BLaER1 (cell line): ENCODE measurements around the gene DALRD3.

Experiments used
- H3K27ac ChIP-seq: shearing (Covaris generic); formaldehyde crosslinking; 2 replicates; pipeline ENCODE4 v1.8.1; 2022
- H3K27me3 ChIP-seq: shearing (Covaris generic); formaldehyde crosslinking; 2 replicates; pipeline ENCODE4 v1.8.1; 2022
- H3K36me3 ChIP-seq: shearing (Covaris generic); formaldehyde crosslinking; 2 replicates; pipeline ENCODE4 v1.8.1; 2022
- H3K4me1 ChIP-seq: shearing (Covaris generic); formaldehyde crosslinking; 2 replicates; pipeline ENCODE4 v1.8.1; 2022
- H3K4me2 ChIP-seq: shearing (Covaris generic); formaldehyde crosslinking; 2 replicates; pipeline ENCODE4 v1.8.1; 2022
- H3K4me3 ChIP-seq: shearing (Covaris generic); formaldehyde crosslinking; 2 replicates; pipeline ENCODE4 v1.8.1; 2022
- H3K9ac ChIP-seq: shearing (Covaris generic); formaldehyde crosslinking; 2 replicates; pipeline ENCODE4 v1.8.1; 2022
- H3K9me3 ChIP-seq: shearing (Covaris generic); formaldehyde crosslinking; 2 replicates; pipeline ENCODE4 v1.8.1; 2022
- H4K20me1 ChIP-seq: shearing (Covaris generic); formaldehyde crosslinking; 2 replicates; pipeline ENCODE4 v1.8.1; 2022
- Cebpa-rat ChIP-seq: shearing (Covaris generic); IDR thresholded peaks from 2 replicates; pipeline ENCODE4 v1.8.1; 2022

The DALRD3 gene

GRCh38 chr3:48982686-48983085, 35.7 kb downstream of the DALRD3 start:
- H3K4me3 ChIP-seq: no peak overlapping the region
- no peaks in the 10 kb centered on the region for H3K27me3 ChIP-seq
- H3K4me2 ChIP-seq: no peak overlapping the region
- no peak overlapping the region for H3K9ac ChIP-seq
- H3K27ac ChIP-seq: no peak overlapping the region
- H3K4me1 ChIP-seq: no peaks in the 10 kb centered on the region
- TF ChIP-seq Cebpa-rat: no peak
- H3K36me3 ChIP-seq: peaks cover 94% of the 10 kb centered on the region
- peaks cover 16% of the 10 kb centered on the region for H4K20me1 ChIP-seq
- H3K9me3 ChIP-seq: no peaks in the 10 kb centered on the region

DNA sequence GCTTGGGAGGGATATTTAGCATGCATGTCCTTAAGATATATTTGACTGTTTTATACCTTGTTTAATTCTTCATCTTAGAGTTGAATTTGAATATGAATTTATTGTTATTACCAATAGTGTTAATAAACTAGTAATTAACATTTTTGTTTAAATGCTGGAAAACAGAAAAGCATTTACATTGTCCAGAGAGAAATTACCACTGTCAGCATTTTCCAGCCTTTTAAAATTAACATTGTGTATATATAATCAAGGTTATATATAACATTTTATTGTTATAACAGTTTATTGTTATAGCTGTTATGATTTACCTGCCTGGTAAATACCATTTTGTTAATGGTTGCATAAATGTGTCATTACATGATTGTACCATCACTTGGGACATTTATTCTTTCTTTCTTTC, 36.4 kb downstream of the DALRD3 start:
- no peak for TF ChIP-seq Cebpa-rat

GRCh38 chr3:48980295-48980694, 38.1 kb downstream of the DALRD3 start:
- no peaks in the 10 kb centered on the region for H3K4me1 ChIP-seq
- peaks cover 99% of the 10 kb centered on the region for H3K36me3 ChIP-seq

More for the DNA sequence above, 36.4 kb downstream of the DALRD3 start:
- H3K4me1 ChIP-seq: no peaks in the 10 kb centered on the region
- H4K20me1 ChIP-seq: peaks cover 16% of the 10 kb centered on the region
- H3K36me3 ChIP-seq: peaks cover 99% of the 10 kb centered on the region
- no peak overlapping the region for H3K4me2 ChIP-seq
- no peak overlapping the region for H3K4me3 ChIP-seq
- no peak overlapping the region for H3K9ac ChIP-seq
- H3K9me3 ChIP-seq: no peaks in the 10 kb centered on the region
- no peaks in the 10 kb centered on the region for H3K27me3 ChIP-seq
- H3K27ac ChIP-seq: no peak overlapping the region

GRCh38 chr3:48979451-48979850, 38.9 kb downstream of the DALRD3 start:
- Histone ChIP-seq H3K36me3 (peaks cover 99% of the 10 kb centered on the region), H3K4me3 (no peak overlapping the region), H3K27me3 (no peaks in the 10 kb centered on the region), H3K4me1 (no peaks in the 10 kb centered on the region), H3K4me2 (no peak overlapping the region), H3K27ac (no peak overlapping the region), H4K20me1 (peaks cover 19% of the 10 kb centered on the region), H3K9me3 (no peaks in the 10 kb centered on the region), H3K9ac (no peak overlapping the region)
- no peak for TF ChIP-seq Cebpa-rat

More at GRCh38 chr3:48980295-48980694, 38.1 kb downstream of the DALRD3 start:
- no peak for TF ChIP-seq Cebpa-rat
- H3K27me3 ChIP-seq: no peaks in the 10 kb centered on the region
- H3K9me3 ChIP-seq: no peaks in the 10 kb centered on the region
- no peak overlapping the region for H3K9ac ChIP-seq
- no peak overlapping the region for H3K4me3 ChIP-seq
- H4K20me1 ChIP-seq: peaks cover 16% of the 10 kb centered on the region; the same call in 1 of the 2 replicates
- no peak overlapping the region for H3K4me2 ChIP-seq
- H3K27ac ChIP-seq: no peak overlapping the region

- no peaks in the 10 kb centered on the region for H3K9me3 ChIP-seq
- no peak overlapping the region for H3K4me3 ChIP-seq
- H4K20me1 ChIP-seq: peaks cover 10% of the 10 kb centered on the region; the same call in 1 of the 2 replicates
- H3K27me3 ChIP-seq: no peaks in the 10 kb centered on the region
- no peak for TF ChIP-seq Cebpa-rat
- no peak overlapping the region for H3K9ac ChIP-seq
- no peak overlapping the region for H3K4me2 ChIP-seq
- H3K27ac ChIP-seq: no peak overlapping the region
- no peaks in the 10 kb centered on the region for H3K4me1 ChIP-seq
- peaks cover 99% of the 10 kb centered on the region for H3K36me3 ChIP-seq
These were observed 44.1 kb downstream of the DALRD3 start for GRCh38 chr3:48974076-48974864.

DNA sequence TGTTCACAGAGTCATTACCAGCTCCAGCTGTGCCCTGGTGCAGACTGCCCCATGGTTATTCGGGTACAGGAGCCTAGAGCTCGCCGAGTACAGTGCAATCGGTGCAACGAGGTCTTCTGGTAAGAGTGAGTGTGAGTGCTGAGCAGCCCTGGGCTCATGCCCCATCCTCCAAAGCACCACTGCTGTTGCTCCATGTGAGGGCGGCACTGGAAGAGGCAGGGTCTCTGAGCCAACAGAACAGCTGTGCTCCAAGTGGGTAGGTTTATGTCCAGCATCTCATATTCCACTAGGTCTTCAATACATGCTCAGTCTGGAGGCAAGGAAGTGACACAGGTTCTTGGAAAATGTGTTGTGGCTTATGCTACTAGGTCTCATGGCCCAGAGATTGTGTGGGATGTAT, 47.8 kb downstream of the DALRD3 start:
- no peak for TF ChIP-seq Cebpa-rat
- H3K36me3 ChIP-seq: peaks cover 99% of the 10 kb centered on the region

DNA sequence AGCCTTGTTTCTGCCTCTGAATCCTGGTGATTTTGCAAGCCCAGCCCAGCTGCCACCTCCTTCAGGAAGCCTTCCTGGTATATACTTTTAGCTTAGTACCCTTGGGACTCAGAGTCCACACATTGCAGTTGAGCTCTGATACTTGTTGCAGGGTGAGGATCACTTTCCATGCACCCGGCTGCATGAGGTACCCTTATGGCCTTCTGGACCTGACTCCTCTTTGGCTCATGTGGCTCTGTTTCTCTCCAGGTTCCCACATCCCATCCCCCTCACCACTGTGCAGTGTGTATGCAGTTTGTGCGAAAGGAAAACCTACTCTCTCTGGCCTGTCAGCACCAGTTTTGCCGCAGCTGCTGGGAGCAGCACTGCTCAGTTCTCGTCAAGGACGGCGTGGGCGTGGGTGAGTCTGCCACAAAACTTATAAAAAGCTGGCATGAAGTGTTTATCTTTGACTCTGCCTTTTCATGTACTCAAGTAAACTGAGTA, 51.5 kb downstream of the DALRD3 start:
- H3K9me3 ChIP-seq: no peaks in the 10 kb centered on the region
- H3K4me1 ChIP-seq: peaks cover 18% of the 10 kb centered on the region
- no peak overlapping the region for H3K4me2 ChIP-seq
- H4K20me1 ChIP-seq: peaks cover 21% of the 10 kb centered on the region
- peak overlapping the region; percentile 1; the same call in 1 of the 2 replicates for H3K27ac ChIP-seq
- no peak for TF ChIP-seq Cebpa-rat
- peaks cover 99% of the 10 kb centered on the region for H3K36me3 ChIP-seq
- no peak overlapping the region for H3K9ac ChIP-seq
- no peak overlapping the region for H3K4me3 ChIP-seq
- no peaks in the 10 kb centered on the region for H3K27me3 ChIP-seq

More for the DNA sequence above, 47.8 kb downstream of the DALRD3 start:
- H3K4me1 ChIP-seq: peaks cover 11% of the 10 kb centered on the region; the same call in 1 of the 2 replicates
- peaks cover 23% of the 10 kb centered on the region; the same call in 1 of the 2 replicates for H4K20me1 ChIP-seq
- no peak overlapping the region for H3K27ac ChIP-seq
- H3K4me3 ChIP-seq: no peak overlapping the region
- no peaks in the 10 kb centered on the region for H3K9me3 ChIP-seq
- H3K9ac ChIP-seq: no peak overlapping the region
- H3K27me3 ChIP-seq: no peaks in the 10 kb centered on the region
- no peak overlapping the region for H3K4me2 ChIP-seq

- H3K27me3 ChIP-seq: no peaks in the 10 kb centered on the region
- no peak overlapping the region for H3K9ac ChIP-seq
- H3K27ac ChIP-seq: peak overlapping the region; percentile 1; the same call in 1 of the 2 replicates
- no peak overlapping the region for H3K4me3 ChIP-seq
- H3K4me2 ChIP-seq: no peak overlapping the region
- peaks cover 24% of the 10 kb centered on the region for H3K4me1 ChIP-seq
- H3K9me3 ChIP-seq: no peaks in the 10 kb centered on the region
- peaks cover 27% of the 10 kb centered on the region for H4K20me1 ChIP-seq
- peaks cover 95% of the 10 kb centered on the region for H3K36me3 ChIP-seq
- no peak for TF ChIP-seq Cebpa-rat
These were observed 52.0 kb downstream of the DALRD3 start for GRCh38 chr3:48966367-48966766.
